CD4-positive, alpha-beta T cell (primary cell): ENCODE data around the gene ZNF214. TPM values are rescaled to one million over a fixed set of nuclear protein-coding genes. Genes with fewer than 3 reads are reported as not detected.

Experiments
- ATAC-seq: fragments of 200-7000 bp; cut with Tn5 transposase; one replicate; pipeline ENCODE4 v1.10.0; 2022; ENCODE audit warnings: mild to moderate bottlenecking; ENCODE audit not compliant: poor library complexity
- CTCF ChIA-PET: fragments of 350-600 bp; sonication (Branson Sonifier 250); formaldehyde crosslinking; loops from one replicate; lab custom pipeline; 2021; ENCODE audit warnings: antibody characterized with exemption, inconsistent platforms; lab: Charles Lee
- POLR2A ChIA-PET: fragments of 350-600 bp; sonication (Branson Sonifier 250); formaldehyde crosslinking; loops from one replicate; lab custom pipeline; 2021; ENCODE audit warnings: antibody characterized with exemption, inconsistent platforms; lab: Charles Lee
- DNase-seq, 14 experiments: peaks; one replicate each; pipeline ENCODE4 v3.0.0-alpha.2; 2013 to 2020; ENCODE audit warnings: mixed read lengths in 2 of 14
- H3K27ac ChIP-seq, 2 donors: one replicate each; pipeline versions ENCODE4 v1.5.1 to v1.7.0; 2013; ENCODE audit warnings: low read length in 2 of 2, low read depth in 1 of 2, mild to moderate bottlenecking in 1 of 2
- H3K27me3 ChIP-seq, 2 experiments: 1 replicate in 1 of 2; 2 replicates in 1 of 2; pipeline versions ENCODE4 v1.6.1 to v1.7.0; 2013; ENCODE audit warnings: low read length in 2 of 2, control low read depth in 1 of 2, mild to moderate bottlenecking in 1 of 2, moderate library complexity in 1 of 2; ENCODE audit not compliant: insufficient read depth in 2 of 2, control insufficient read depth in 1 of 2
- H3K36me3 ChIP-seq: one replicate; pipeline ENCODE4 v1.6.1; 2013; ENCODE audit warnings: low read length, control low read depth; ENCODE audit not compliant: insufficient read depth
- H3K4me1 ChIP-seq: one replicate; pipeline ENCODE4 v1.6.1; 2013; ENCODE audit warnings: low read length, control low read depth; ENCODE audit not compliant: insufficient read depth
- H3K4me3 ChIP-seq: one replicate; pipeline ENCODE4 v1.5.1; 2013; ENCODE audit warnings: mild to moderate bottlenecking, low read length, moderate library complexity
- H3K9me3 ChIP-seq, 2 experiments: 1 replicate in 1 of 2; 2 replicates in 1 of 2; pipeline versions ENCODE4 v1.6.1 to v1.7.0; 2013; ENCODE audit warnings: low read length in 2 of 2, mild to moderate bottlenecking in 2 of 2, control low read depth in 1 of 2, moderate library complexity in 1 of 2; ENCODE audit not compliant: control insufficient read depth in 1 of 2, insufficient read depth in 1 of 2
- H3K27ac Mint-ChIP-seq: one replicate; pipeline ENCODE4 v1.8.0; 2020; ENCODE audit warnings: mixed read lengths
- H3K27me3 Mint-ChIP-seq: one replicate; pipeline ENCODE4 v1.8.0; 2021; ENCODE audit warnings: mixed read lengths
- H3K36me3 Mint-ChIP-seq: one replicate; pipeline ENCODE4 v1.8.0; 2021; ENCODE audit warnings: low read depth, mixed read lengths
- H3K4me1 Mint-ChIP-seq: one replicate; pipeline ENCODE4 v1.8.0; 2021; ENCODE audit warnings: low read depth, mixed read lengths
- H3K4me3 Mint-ChIP-seq: one replicate; pipeline ENCODE4 v1.8.0; 2020; ENCODE audit warnings: mild to moderate bottlenecking, mixed read lengths
- H3K9me3 Mint-ChIP-seq: one replicate; pipeline ENCODE4 v1.8.0; 2020; ENCODE audit warnings: mixed read lengths
- intact Hi-C, 2 experiments: fragments of 100-400 bp; cut with DNase I in 1 of 2; cut with micrococcal nuclease in 1 of 2; formaldehyde crosslinking; loops; one replicate each; pipeline versions ENCODE4 v1.15.1 to v1.9.0; 2023 to 2025; cut with DNase I, micrococcal nuclease
- total RNA-seq, 174 experiments: library from RNA in 2 of 174; stranded (reverse) in 2 of 174; gene quantifications; one replicate each; pipeline ENCODE4 v1.2.3 and lab custom pipeline; 2021 to 2026
- TF ChIP-seq, protein P1 (sequence below): fragments of 200-600 bp; IDR thresholded peaks from one replicate; pipeline ENCODE4 v1.8.0; 2022; ENCODE audit warnings: antibody characterized with exemption, mild to moderate bottlenecking

ZNF214 gene
- total RNA-seq, 2 experiments from 2014 or later: not detected

DNA sequence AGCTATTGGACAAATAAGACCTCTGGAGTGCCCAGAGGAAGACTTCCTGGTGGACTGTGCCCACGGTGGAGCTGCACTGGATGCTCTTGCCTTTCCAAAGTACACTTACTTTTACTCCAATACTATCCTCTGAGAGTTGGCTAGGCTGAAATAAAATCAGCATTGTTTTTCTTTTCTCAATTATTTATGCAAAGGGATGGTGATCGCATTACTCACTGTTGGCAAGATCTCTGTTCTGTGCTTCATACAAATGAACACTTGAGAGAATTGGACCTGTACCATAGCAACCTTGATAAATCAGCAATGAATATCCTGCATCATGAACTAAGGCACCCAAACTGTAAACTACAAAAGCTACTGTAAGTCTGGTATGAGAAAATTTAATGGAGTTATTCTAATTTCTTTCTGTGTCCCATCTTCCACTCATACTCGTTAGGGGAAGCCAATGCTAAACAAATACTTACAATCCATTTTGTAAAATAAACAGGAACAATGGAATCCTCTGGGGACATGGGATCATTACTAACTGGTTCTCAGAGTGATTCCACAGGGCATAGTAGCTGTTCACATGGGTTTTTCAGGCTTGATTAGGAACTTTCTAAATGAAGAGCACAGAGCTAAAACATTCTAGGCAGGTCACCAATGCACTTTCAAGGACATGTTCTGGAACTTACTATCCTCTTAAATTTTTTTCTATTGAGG, 26.5 kb upstream of the ZNF214 start:
- DNase-seq (no peak), ATAC-seq (no peak)
- CTCF ChIA-PET: no interaction called here
- Mint-ChIP-seq H3K27me3 (no peaks in the 10 kb centered on the region), H3K27ac (no peak overlapping the region), H3K4me1 (no peaks in the 10 kb centered on the region), H3K4me3 (no peak overlapping the region), H3K9me3 (no peaks in the 10 kb centered on the region), H3K36me3 (no peaks in the 10 kb centered on the region)
- TF ChIP-seq, protein P1, sequence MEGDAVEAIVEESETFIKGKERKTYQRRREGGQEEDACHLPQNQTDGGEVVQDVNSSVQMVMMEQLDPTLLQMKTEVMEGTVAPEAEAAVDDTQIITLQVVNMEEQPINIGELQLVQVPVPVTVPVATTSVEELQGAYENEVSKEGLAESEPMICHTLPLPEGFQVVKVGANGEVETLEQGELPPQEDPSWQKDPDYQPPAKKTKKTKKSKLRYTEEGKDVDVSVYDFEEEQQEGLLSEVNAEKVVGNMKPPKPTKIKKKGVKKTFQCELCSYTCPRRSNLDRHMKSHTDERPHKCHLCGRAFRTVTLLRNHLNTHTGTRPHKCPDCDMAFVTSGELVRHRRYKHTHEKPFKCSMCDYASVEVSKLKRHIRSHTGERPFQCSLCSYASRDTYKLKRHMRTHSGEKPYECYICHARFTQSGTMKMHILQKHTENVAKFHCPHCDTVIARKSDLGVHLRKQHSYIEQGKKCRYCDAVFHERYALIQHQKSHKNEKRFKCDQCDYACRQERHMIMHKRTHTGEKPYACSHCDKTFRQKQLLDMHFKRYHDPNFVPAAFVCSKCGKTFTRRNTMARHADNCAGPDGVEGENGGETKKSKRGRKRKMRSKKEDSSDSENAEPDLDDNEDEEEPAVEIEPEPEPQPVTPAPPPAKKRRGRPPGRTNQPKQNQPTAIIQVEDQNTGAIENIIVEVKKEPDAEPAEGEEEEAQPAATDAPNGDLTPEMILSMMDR: no peak
- POLR2A ChIA-PET: no interaction called here
- Histone ChIP-seq H3K27ac (no peak overlapping the region), H3K4me3 (no peak overlapping the region), H3K9me3 (no peaks in the 10 kb centered on the region), H3K4me1 (no peaks in the 10 kb centered on the region), H3K27me3 (no peaks in the 10 kb centered on the region), H3K36me3 (no peaks in the 10 kb centered on the region)
- intact Hi-C loops: no loop called here

DNA sequence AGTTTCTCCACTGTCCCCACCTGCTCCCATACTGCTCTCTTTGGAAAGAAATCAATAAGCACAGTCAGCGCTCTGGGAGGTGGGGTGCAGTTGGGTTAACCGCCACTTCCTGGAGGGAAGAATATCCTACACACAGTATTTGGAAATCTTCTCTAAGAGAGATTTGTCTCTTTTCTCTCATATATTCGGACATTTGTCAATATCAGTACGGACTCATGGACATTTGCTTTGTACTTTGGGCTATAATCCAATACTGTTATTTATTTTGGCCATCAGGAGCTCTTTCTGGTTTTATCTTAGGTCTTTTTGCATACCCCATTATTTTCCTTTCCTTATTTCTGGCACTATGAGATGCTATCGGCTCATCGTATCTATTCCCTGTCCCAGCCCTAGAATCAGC, 13.9 kb upstream of the ZNF214 start:
- H3K36me3 Mint-ChIP-seq: no peaks in the 10 kb centered on the region
- H3K9me3 Mint-ChIP-seq: no peaks in the 10 kb centered on the region
- DNase-seq (no peak), ATAC-seq (no peak)
- no peak overlapping the region for H3K27ac ChIP-seq
- peaks cover 4% of the 10 kb centered on the region for H3K27me3 Mint-ChIP-seq
- H3K36me3 ChIP-seq: no peaks in the 10 kb centered on the region
- H3K4me1 Mint-ChIP-seq: no peaks in the 10 kb centered on the region
- H3K4me3 ChIP-seq: no peak overlapping the region
- H3K27me3 ChIP-seq: no peaks in the 10 kb centered on the region
- no peaks in the 10 kb centered on the region for H3K9me3 ChIP-seq
- CTCF ChIA-PET: no interaction called here
- H3K27ac Mint-ChIP-seq: no peak overlapping the region
- H3K4me1 ChIP-seq: no peaks in the 10 kb centered on the region
- TF ChIP-seq, protein P1: no peak
- POLR2A ChIA-PET: no interaction called here
- H3K4me3 Mint-ChIP-seq: no peak overlapping the region
- intact Hi-C loops: no loop called here

DNA sequence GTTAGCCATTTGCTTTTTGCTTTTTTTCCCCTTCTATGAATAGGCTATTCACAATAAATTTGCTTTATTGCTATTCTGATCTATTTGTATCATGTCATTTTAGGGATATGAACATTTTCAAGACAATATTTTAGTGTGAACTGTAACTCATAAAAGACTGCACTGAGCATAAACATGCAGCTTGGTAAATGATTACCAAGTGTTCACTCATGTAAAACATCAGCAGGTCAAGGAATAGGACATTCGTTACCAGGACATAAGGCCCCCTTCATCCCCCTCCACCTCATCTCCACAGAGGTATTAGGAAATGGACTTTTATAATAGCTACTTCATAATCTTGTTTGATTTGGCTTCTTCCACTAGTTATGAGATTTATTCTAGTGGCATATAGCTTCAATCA, 12.5 kb upstream of the ZNF214 start:
- Mint-ChIP-seq H3K9me3 (no peaks in the 10 kb centered on the region), H3K36me3 (no peaks in the 10 kb centered on the region), H3K27me3 (peaks cover 4% of the 10 kb centered on the region), H3K4me1 (no peaks in the 10 kb centered on the region), H3K4me3 (no peak overlapping the region), H3K27ac (no peak overlapping the region)
- intact Hi-C loops: no loop called here
- TF ChIP-seq, protein P1: no peak
- ATAC-seq (no peak), DNase-seq (no peak)
- POLR2A ChIA-PET: no interaction called here
- Histone ChIP-seq H3K4me1 (no peaks in the 10 kb centered on the region), H3K36me3 (no peaks in the 10 kb centered on the region), H3K9me3 (no peaks in the 10 kb centered on the region), H3K27me3 (no peaks in the 10 kb centered on the region), H3K27ac (no peak overlapping the region), H3K4me3 (no peak overlapping the region)
- CTCF ChIA-PET: no interaction called here
